Panc1 (cell line): ENCODE results near the gene SCGB1D1.

Experiments
- POLR2AphosphoS5 ChIP-seq: IDR thresholded peaks from 2 replicates; pipeline ENCODE4 v1.6.1; 2012; ENCODE audit warnings: mild to moderate bottlenecking, low read depth, low read length, moderate library complexity
- SIN3A ChIP-seq: IDR thresholded peaks from 2 replicates; pipeline ENCODE4 v1.6.1; 2012; ENCODE audit warnings: low read depth, mild to moderate bottlenecking, low read length, moderate library complexity, borderline replicate concordance; ENCODE audit not compliant: insufficient read depth
- TCF7L2 ChIP-seq: IDR thresholded peaks from 2 replicates; pipeline ENCODE4 v1.6.1; 2011; ENCODE audit warnings: mild to moderate bottlenecking, low read depth, low read length, inconsistent platforms
- TF ChIP-seq, protein P1 (sequence below): fragments of 450-650 bp; IDR thresholded peaks from 2 replicates; pipeline ENCODE4 v1.5.1; 2017; ENCODE audit warnings: mild to moderate bottlenecking
- TF ChIP-seq, protein P2 (sequence below), 2 experiments: IDR thresholded peaks; 2 replicates each; pipeline ENCODE4 v1.6.1; 2011 to 2012; ENCODE audit warnings: low read depth in 2 of 2, control low read depth in 1 of 2, low read length in 1 of 2, mild to moderate bottlenecking in 1 of 2, moderate library complexity in 1 of 2; ENCODE audit not compliant: insufficient read depth in 1 of 2

DNA sequence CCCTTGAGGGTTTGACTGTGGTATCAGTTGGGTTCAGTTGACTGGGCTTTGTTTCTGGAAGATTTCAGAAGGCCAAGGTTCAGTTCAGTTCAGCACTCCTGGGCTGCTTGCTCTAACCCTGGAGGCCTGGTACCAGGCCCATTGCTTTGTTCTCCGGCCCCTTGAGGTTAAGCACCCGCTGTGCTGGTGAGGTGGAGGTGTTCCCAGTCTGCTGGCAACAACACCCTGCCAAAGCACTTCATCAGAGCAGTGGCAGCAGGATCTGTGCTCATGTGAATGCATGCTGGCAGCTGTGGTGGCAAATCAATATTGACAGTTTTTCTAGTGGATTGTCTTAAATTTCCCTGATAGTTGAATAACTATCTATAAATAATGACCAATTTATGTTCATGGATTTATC is 3.8 kb upstream of the SCGB1D1 start:
- TF ChIP-seq, protein P1, sequence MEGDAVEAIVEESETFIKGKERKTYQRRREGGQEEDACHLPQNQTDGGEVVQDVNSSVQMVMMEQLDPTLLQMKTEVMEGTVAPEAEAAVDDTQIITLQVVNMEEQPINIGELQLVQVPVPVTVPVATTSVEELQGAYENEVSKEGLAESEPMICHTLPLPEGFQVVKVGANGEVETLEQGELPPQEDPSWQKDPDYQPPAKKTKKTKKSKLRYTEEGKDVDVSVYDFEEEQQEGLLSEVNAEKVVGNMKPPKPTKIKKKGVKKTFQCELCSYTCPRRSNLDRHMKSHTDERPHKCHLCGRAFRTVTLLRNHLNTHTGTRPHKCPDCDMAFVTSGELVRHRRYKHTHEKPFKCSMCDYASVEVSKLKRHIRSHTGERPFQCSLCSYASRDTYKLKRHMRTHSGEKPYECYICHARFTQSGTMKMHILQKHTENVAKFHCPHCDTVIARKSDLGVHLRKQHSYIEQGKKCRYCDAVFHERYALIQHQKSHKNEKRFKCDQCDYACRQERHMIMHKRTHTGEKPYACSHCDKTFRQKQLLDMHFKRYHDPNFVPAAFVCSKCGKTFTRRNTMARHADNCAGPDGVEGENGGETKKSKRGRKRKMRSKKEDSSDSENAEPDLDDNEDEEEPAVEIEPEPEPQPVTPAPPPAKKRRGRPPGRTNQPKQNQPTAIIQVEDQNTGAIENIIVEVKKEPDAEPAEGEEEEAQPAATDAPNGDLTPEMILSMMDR: no peak
- TF ChIP-seq, protein P2, sequence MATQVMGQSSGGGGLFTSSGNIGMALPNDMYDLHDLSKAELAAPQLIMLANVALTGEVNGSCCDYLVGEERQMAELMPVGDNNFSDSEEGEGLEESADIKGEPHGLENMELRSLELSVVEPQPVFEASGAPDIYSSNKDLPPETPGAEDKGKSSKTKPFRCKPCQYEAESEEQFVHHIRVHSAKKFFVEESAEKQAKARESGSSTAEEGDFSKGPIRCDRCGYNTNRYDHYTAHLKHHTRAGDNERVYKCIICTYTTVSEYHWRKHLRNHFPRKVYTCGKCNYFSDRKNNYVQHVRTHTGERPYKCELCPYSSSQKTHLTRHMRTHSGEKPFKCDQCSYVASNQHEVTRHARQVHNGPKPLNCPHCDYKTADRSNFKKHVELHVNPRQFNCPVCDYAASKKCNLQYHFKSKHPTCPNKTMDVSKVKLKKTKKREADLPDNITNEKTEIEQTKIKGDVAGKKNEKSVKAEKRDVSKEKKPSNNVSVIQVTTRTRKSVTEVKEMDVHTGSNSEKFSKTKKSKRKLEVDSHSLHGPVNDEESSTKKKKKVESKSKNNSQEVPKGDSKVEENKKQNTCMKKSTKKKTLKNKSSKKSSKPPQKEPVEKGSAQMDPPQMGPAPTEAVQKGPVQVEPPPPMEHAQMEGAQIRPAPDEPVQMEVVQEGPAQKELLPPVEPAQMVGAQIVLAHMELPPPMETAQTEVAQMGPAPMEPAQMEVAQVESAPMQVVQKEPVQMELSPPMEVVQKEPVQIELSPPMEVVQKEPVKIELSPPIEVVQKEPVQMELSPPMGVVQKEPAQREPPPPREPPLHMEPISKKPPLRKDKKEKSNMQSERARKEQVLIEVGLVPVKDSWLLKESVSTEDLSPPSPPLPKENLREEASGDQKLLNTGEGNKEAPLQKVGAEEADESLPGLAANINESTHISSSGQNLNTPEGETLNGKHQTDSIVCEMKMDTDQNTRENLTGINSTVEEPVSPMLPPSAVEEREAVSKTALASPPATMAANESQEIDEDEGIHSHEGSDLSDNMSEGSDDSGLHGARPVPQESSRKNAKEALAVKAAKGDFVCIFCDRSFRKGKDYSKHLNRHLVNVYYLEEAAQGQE (IDR thresholded peaks at IDR 0.05; ENCODE audit: insufficient read depth in 1 of 2, low read depth in 2 of 2, low read length in 1 of 2): no peak
- TF ChIP-seq POLR2AphosphoS5: no peak
- no peak for TF ChIP-seq SIN3A
- no peak for TF ChIP-seq TCF7L2
